ENCODE results near the gene AFF3.

GRCh38 chr2:100180503-100180902 lies 38.1 kb upstream of the AFF3 start:
- TF ChIP-seq CTCF (IDR thresholded peaks at IDR 0.05; ENCODE audit: low read length) (no peak), EZH2 (IDR thresholded peaks at IDR 0.05; ENCODE audit: borderline replicate concordance, low read length) (no peak)

All from OCI-LY1 (cell line).